HepG2 (cell line): ENCODE results near the gene PIK3R4. TPM values are rescaled to one million over a fixed set of nuclear protein-coding genes. Genes with fewer than 3 reads are reported as not detected.
A peak's percentile ranks its signal among the peaks of the same experiment; 100 is the strongest.

Experiments
- CCDC6 ChIP-seq: sonication (generic); formaldehyde crosslinking; IDR thresholded peaks from 2 replicates; pipeline ENCODE4 v1.8.1; 2022; ENCODE audit warnings: mild to moderate bottlenecking, missing genetic modification reagents, moderate library complexity
- CEBPB ChIP-seq: IDR thresholded peaks from 2 replicates; pipeline ENCODE4 v1.6.1; 2011; ENCODE audit warnings: low read depth, low read length, improper control_type of control experiment, borderline replicate concordance
- GABPB1 ChIP-seq: IDR thresholded peaks from 2 replicates; pipeline ENCODE4 v1.6.1; 2016; ENCODE audit warnings: mild to moderate bottlenecking, missing genetic modification reagents, moderate library complexity, missing compliant biosample characterization
- GZF1 ChIP-seq: sonication (generic); formaldehyde crosslinking; IDR thresholded peaks from 2 replicates; pipeline ENCODE4 v1.5.1; 2020; ENCODE audit warnings: mild to moderate bottlenecking, missing genetic modification reagents
- HOXA5 ChIP-seq: sonication (generic); formaldehyde crosslinking; IDR thresholded peaks from 2 replicates; pipeline ENCODE4 v1.4.0; 2020; ENCODE audit warnings: missing genetic modification reagents
- KAT7 ChIP-seq: IDR thresholded peaks from 2 replicates; pipeline ENCODE4 v1.6.1; 2018; ENCODE audit warnings: borderline replicate concordance, missing compliant biosample characterization
- MLXIP ChIP-seq: sonication (generic); formaldehyde crosslinking; IDR thresholded peaks from 2 replicates; pipeline ENCODE4 v1.9.0; 2021; ENCODE audit warnings: missing genetic modification reagents, borderline replicate concordance
- MXI1 ChIP-seq: IDR thresholded peaks from 3 replicates; pipeline ENCODE4 v1.6.1; 2012; ENCODE audit warnings: low read depth, low read length, inconsistent platforms, borderline replicate concordance
- NFIC ChIP-seq: IDR thresholded peaks from 2 replicates; pipeline ENCODE4 v1.6.1; 2012; ENCODE audit warnings: mild to moderate bottlenecking, low read length, inconsistent platforms
- NRL ChIP-seq: sonication (generic); formaldehyde crosslinking; IDR thresholded peaks from 2 replicates; pipeline ENCODE4 v1.5.0; 2020; ENCODE audit warnings: missing genetic modification reagents, mild to moderate bottlenecking, moderate library complexity, borderline replicate concordance
- PCBP2 ChIP-seq: fragments of 200-400 bp; formaldehyde crosslinking; optimal IDR thresholded peaks from 2 replicates; pipeline ENCODE3; 2018; ENCODE audit warnings: low read length, low read depth; ENCODE audit not compliant: poor library complexity, severe bottlenecking
- PHF21A ChIP-seq: sonication (generic); formaldehyde crosslinking; IDR thresholded peaks from 2 replicates; pipeline ENCODE4 v1.5.0; 2020; ENCODE audit warnings: mild to moderate bottlenecking, missing genetic modification reagents
- PHF8 ChIP-seq: sonication (generic); formaldehyde crosslinking; IDR thresholded peaks from 2 replicates; pipeline ENCODE4 v1.5.0; 2020; ENCODE audit warnings: missing genetic modification reagents
- RARG ChIP-seq: sonication (generic); formaldehyde crosslinking; IDR thresholded peaks from 2 replicates; pipeline ENCODE4 v1.4.0; 2020; ENCODE audit warnings: low read depth, mild to moderate bottlenecking, missing genetic modification reagents
- RBFOX2 ChIP-seq: fragments of 200-400 bp; formaldehyde crosslinking; IDR thresholded peaks from 2 replicates; pipeline ENCODE4 v1.6.1; 2017; ENCODE audit warnings: low read depth, mild to moderate bottlenecking, low read length
- THAP11 ChIP-seq: IDR thresholded peaks from 2 replicates; pipeline ENCODE4 v1.6.1; 2016; ENCODE audit warnings: missing biosample characterization, missing genetic modification reagents
- THAP7 ChIP-seq: sonication (generic); formaldehyde crosslinking; IDR thresholded peaks from 2 replicates; pipeline ENCODE4 v1.8.1; 2023; ENCODE audit warnings: mild to moderate bottlenecking, missing genetic modification reagents
- YEATS4 ChIP-seq: sonication (generic); formaldehyde crosslinking; IDR thresholded peaks from 2 replicates; pipeline ENCODE4 v1.4.0; 2020; ENCODE audit warnings: missing genetic modification reagents, borderline replicate concordance
- ZBTB44 ChIP-seq: sonication (generic); formaldehyde crosslinking; IDR thresholded peaks from 2 replicates; pipeline ENCODE4 v1.4.0; 2020; ENCODE audit warnings: missing genetic modification reagents
- ZBTB46 ChIP-seq: sonication (generic); formaldehyde crosslinking; IDR thresholded peaks from 2 replicates; pipeline ENCODE4 v1.4.0; 2020; ENCODE audit warnings: mild to moderate bottlenecking, missing genetic modification reagents, borderline replicate concordance
- ZNF30 ChIP-seq: sonication (generic); formaldehyde crosslinking; IDR thresholded peaks from 2 replicates; pipeline ENCODE4 v1.5.0; 2020; ENCODE audit warnings: mild to moderate bottlenecking, missing genetic modification reagents
- ZNF317 ChIP-seq: sonication (generic); formaldehyde crosslinking; IDR thresholded peaks from 2 replicates; pipeline ENCODE4 v1.5.0; 2020; ENCODE audit warnings: mild to moderate bottlenecking, missing genetic modification reagents
- ZNF333 ChIP-seq: sonication (generic); formaldehyde crosslinking; IDR thresholded peaks from 2 replicates; pipeline ENCODE4 v1.4.0; 2020; ENCODE audit warnings: mild to moderate bottlenecking, missing genetic modification reagents, borderline replicate concordance
- ZNF484 ChIP-seq: sonication (generic); formaldehyde crosslinking; IDR thresholded peaks from 2 replicates; pipeline ENCODE4 v1.5.1; 2020; ENCODE audit warnings: mild to moderate bottlenecking, low read depth, missing genetic modification reagents, borderline replicate concordance
- polyA plus RNA-seq, 8 experiments: library from polyadenylated mRNA; depleted of rRNA in 3 of 8; stranded (reverse) in 7 of 8; unstranded in 1 of 8; fragments of >200 nt; fragmentation: Illumina TruSeq in 4 of 8; extraction: Trizol in 4 of 8; gene quantifications; 2 replicates each; pipeline versions ENCODE4 v1.2.1 to v1.2.3, GENCODE V29; 2011 to 2016; ENCODE audit warnings: low read depth in 4 of 8, missing spikeins in 1 of 8, mixed read lengths in 1 of 8; ENCODE audit not compliant: insufficient read depth in 1 of 8
- total RNA-seq, 5 experiments: library from RNA; depleted of rRNA; stranded (reverse); fragments of >200 nt; fragmentation: Illumina TruSeq; extraction: Trizol; gene quantifications; 2 replicates each; pipeline ENCODE4 v1.2.3, GENCODE V29; 2016; ENCODE audit warnings: low read depth in 1 of 5

The PIK3R4 gene
- total and polyA plus RNA-seq, 2 of the 13 experiments (the other 11 are each of a cell fraction or from before 2014, with no cell fraction given): 22.4 to 26.0 TPM

- TF ChIP-seq MXI1 (peak; percentile 78; the same call in 2 of the 3 replicates), ZNF333 (CRISPR knock-in tag) (no peak), PHF8 (CRISPR knock-in tag) (peak; percentile 85), PCBP2 (no peak), THAP7 (CRISPR knock-in tag) (no peak), GZF1 (CRISPR knock-in tag) (no peak), CEBPB (no peak), NRL (CRISPR knock-in tag) (peak; percentile 83; the same call in 1 of the 2 replicates), KAT7 (CRISPR knock-in tag) (no peak), RARG (CRISPR knock-in tag) (no peak), CCDC6 (CRISPR knock-in tag) (no peak), ZNF484 (CRISPR knock-in tag) (no peak), ZBTB44 (no peak), PHF21A (CRISPR knock-in tag) (no peak), YEATS4 (CRISPR knock-in tag) (peak; percentile 45; the same call in 1 of the 2 replicates), HOXA5 (CRISPR knock-in tag) (no peak), MLXIP (CRISPR knock-in tag) (no peak), RBFOX2 (peak; percentile 56), ZNF30 (no peak), ZBTB46 (CRISPR knock-in tag) (no peak), GABPB1 (CRISPR knock-in tag) (peak; percentile 97), THAP11 (CRISPR knock-in tag) (peak; percentile 90), NFIC (no peak), ZNF317 (CRISPR knock-in tag) (no peak)
Observed at GRCh38 chr3:130746246-130747039, at the start of gene PIK3R4 (continued).
